Erythroblast (primary cell): Measurements from ENCODE around the gene USB1.

Experiments used
- GATA1 ChIP-seq: IDR thresholded peaks from 2 replicates; pipeline ENCODE4 v1.6.1; 2011; ENCODE audit warnings: low read depth, mild to moderate bottlenecking, control low read depth, low read length, moderate library complexity
- POLR2A ChIP-seq: IDR thresholded peaks from 2 replicates; pipeline ENCODE4 v1.6.1; 2011; ENCODE audit warnings: mild to moderate bottlenecking, low read length

- no peak for TF ChIP-seq POLR2A
- no peak for TF ChIP-seq GATA1
These were observed 29.1 kb downstream of the USB1 start for GRCh38 chr16:58030136-58030840.
